DND-41 (cell line): Measurements from ENCODE around the gene TEDC1.
"Not testable (repeated sequence)": the region's sequence is repeated elsewhere in the genome, so short reads cannot be mapped to it uniquely, and the experiment has no call there.

Experiments
- EZH2 ChIP-seq: IDR thresholded peaks from 3 replicates; pipeline ENCODE4 v1.6.1; 2012; ENCODE audit warnings: borderline replicate concordance, low read depth, mild to moderate bottlenecking, moderate library complexity, low read length, inconsistent platforms; ENCODE audit not compliant: severe bottlenecking
- TF ChIP-seq, protein P1 (sequence below): IDR thresholded peaks from 2 replicates; pipeline ENCODE4 v1.5.1; 2012; ENCODE audit warnings: borderline replicate concordance, low read length, moderate library complexity, mild to moderate bottlenecking; ENCODE audit not compliant: poor library complexity, severe bottlenecking; ENCODE audit errors: extremely low read depth

DNA sequence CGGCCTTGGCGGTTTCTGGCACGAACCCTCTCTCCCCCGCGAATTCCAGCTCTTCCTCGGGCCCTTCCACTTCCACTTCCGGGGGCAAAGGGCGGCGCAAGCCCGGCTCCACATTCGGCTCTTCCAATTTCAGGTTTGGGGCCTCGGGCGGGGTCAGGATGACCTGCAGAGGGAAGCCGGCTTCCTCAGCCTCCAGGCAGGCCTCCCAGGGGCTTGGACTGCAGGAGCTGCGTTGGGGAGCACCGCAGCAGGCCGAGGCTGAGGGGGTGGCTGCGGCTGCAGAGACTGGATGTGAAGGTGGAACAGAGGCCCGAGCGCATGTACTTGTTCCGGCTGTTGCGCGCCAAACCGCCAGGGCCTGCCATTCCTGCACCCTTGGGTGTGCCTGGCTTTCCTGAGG lies 56.0 kb downstream of the TEDC1 start:
- TF ChIP-seq, protein P1, sequence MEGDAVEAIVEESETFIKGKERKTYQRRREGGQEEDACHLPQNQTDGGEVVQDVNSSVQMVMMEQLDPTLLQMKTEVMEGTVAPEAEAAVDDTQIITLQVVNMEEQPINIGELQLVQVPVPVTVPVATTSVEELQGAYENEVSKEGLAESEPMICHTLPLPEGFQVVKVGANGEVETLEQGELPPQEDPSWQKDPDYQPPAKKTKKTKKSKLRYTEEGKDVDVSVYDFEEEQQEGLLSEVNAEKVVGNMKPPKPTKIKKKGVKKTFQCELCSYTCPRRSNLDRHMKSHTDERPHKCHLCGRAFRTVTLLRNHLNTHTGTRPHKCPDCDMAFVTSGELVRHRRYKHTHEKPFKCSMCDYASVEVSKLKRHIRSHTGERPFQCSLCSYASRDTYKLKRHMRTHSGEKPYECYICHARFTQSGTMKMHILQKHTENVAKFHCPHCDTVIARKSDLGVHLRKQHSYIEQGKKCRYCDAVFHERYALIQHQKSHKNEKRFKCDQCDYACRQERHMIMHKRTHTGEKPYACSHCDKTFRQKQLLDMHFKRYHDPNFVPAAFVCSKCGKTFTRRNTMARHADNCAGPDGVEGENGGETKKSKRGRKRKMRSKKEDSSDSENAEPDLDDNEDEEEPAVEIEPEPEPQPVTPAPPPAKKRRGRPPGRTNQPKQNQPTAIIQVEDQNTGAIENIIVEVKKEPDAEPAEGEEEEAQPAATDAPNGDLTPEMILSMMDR, result not testable (repeated sequence)
- TF ChIP-seq EZH2, result not testable (repeated sequence)
